HG03342 (cell line): ENCODE measurements around the gene RNF220.
A peak's percentile ranks its signal among the peaks of the same experiment; 100 is the strongest.

Experiments
- ATAC-seq: cut with Tn5 transposase; IDR thresholded peaks from one replicate; pipeline ENCODE4 v1.9.1; 2021; ENCODE audit warnings: mild to moderate bottlenecking, moderate library complexity; ENCODE audit not compliant: unreplicated experiment

RNF220 gene

DNA sequence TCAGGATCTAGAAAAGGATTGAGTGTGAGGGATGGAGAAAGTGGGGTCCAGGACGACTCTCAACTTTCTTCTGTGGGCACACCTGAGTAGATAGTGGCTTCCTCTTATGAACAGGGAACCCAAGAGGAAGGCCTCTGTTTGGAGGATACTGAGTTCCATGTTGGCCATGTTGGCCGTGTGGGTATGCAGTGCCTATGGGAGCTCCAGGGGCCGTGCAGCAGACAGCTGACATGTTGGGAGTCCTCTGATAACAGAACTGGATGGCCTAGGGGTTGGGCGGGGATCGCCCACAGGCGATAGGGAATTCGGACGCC is 226.2 kb downstream of the RNF220 start:
- peak; percentile 17 for ATAC-seq

DNA sequence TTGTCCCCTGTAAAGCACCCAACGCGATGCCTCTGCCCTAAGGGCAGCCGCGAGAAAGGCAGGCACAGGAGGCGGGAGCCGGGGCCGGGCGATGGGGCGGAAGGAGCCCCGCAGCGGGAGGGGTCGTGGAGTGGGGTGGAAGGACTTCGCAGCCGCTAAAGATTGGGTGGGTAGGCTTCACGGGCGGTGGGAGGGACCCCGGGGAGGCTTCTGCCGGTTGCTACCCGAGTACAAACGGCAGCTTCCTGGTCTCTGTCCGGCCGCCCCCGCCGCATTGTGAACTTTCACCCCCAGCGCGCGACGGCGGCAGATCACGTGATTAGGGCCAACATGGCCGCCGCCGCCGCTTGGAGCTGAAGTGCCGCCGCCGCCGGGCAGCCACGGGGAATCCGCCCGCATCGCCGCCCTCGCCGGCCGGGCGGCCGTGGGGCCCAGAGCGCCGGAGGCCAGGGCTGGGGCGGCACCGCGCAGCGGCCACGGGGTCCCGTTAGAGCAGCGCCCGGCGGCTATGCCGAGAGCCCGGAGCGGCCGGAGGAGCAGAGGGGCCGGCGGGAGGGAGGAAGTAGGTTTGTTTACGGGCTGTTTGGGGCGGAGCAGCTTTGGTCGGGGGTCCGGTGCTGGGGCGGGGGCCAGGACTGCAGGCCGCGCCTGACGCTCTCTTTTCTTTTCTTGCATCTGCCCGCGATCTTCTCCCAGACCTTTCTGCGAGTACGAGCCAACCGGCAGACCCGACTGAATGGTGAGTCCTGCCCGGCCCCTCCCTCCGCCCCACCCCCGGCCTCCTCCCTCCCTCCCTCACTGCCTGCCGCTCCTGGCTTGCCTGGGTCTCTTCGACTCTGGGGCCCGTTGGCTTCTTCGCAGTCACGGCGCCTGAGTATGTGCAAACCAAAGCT is 226.8 kb downstream of the RNF220 start:
- ATAC-seq, result peak; percentile 69

DNA sequence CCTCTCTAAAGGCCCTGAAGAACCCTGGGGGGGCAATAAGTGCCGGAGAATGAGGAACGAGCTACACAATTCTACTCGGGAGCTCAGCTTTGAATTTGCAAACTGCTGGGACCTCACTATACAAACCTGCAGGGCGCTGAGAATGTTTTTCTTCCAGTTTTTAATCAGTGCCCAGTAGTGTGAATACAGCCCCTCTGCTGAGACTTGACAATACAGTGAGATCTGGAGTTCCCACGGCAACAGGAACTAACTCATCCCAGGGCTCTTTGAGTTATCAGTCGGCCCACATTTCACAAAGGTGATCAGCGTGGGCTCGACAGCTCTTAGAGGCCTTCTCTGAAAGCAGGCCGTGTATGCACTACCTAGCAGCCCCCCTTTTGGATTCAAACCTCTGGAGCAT is 227.5 kb downstream of the RNF220 start:
- no peak for ATAC-seq

DNA sequence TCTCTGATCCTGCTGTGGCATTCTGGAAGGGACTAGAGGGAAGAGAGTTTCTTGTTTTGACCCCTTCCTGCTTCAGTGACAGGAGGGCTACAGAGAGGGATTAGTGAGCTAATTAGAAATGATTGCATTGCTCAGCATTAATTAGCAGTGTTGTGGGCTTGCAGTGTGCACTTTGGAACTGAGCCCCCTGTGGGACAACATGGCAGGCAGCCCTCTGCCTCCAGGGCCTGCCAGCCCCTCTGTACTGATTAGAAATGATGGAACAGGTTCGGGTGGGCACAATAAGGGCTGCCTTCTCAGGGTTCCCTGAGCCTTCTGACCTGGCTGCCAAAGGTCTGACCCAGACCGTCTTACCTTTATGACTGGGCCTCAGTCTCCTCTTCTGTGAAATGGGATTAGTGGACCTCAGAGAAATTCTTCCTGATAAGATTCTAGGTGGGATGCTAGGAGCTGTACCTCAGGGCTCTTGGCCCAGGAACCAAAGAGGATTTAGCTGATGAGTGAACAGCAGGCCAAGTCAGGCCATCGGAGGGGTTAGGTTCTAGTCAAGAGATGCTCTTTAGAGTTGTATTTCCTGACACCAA is 229.6 kb downstream of the RNF220 start:
- no peak for ATAC-seq

DNA sequence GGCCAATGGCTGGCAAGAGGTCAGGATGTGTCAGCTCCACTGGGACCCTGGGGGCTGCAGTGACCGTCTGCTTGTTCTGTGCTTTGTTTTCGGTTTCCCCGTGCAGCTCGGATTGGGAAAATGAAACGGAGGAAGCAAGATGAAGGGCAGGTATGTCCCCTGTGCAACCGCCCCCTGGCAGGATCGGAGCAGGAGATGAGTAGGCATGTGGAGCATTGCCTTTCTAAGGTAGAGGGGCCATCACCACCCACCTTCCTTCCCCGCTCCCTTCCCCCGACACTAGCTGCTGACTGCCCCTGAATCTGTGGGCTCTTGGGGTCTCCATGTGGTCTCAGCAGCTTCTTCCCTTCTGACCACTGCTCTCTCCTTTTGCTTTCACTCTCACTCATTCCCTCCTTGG is 230.4 kb downstream of the RNF220 start:
- ATAC-seq, result no peak

DNA sequence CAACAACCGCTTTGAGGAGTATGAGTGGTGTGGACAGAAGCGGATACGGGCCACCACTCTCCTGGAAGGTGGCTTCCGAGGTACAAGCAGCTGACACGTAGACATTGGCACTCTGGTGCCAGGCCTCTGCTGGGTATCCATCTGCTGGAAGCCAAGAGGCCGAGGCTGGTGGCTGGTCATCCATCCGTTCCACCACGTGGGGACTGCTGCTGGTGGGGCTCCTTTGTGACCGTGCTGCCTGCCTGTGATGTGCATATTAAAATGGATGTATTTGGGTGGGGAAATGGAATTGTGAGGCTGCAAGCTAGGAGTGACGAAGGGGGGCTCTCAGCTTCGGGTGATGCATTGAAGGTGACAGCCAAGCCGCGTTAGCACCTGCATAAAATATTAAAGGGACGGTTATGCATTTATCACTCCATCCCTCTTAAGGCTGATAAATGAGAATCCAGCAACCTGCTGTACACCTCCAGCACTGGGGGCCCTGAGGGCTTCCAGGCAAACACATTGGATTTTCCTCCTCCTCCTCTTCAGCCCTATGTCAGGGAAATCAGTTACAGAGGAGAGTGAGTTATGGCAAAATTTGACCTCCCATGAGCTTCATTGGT is 231.1 kb downstream of the RNF220 start:
- ATAC-seq, result no peak

DNA sequence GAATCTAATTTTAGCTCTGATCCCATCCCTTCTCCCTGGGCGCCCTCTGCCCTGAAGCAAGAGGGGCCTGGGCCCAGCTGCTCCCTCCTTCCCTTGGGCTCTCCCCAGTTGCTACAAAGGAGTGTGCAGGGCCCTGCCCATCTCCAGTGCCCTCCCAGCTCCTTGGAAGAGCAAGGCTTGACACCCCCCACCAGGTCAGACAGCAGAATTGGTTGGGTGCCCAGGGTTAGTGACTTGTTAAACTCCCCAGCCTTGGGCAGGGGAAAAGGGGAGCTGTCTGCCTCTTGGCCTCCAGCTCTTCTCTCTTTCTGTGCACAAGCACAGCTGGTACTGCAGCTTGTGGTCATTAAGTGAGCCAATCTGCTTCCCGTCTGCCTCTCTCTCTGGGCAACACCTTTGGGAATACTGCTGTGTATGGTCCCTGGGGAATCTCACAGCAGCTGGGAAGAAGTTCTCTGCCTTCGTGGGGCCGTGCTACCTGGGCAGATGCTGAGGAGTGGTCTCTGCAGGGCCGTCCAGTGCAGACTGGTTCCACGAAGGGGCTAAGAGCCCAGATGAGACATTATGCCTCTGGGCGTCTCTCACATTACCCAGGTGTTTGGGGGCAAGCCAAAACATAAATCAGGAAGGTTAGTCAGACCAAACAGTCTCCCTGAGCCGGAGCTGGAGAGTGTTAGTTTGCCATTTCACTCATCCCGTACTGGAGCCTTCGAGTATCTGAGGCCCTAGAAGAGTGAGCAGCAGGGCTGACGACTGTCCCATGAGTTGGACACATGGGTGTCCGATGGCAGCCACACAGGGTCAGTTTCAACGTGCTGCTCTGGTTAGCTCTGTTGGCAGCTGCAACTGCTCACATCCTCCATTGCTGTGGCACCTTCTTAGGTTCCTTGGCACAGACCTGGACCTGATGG is 231.9 kb downstream of the RNF220 start:
- ATAC-seq, result no peak

DNA sequence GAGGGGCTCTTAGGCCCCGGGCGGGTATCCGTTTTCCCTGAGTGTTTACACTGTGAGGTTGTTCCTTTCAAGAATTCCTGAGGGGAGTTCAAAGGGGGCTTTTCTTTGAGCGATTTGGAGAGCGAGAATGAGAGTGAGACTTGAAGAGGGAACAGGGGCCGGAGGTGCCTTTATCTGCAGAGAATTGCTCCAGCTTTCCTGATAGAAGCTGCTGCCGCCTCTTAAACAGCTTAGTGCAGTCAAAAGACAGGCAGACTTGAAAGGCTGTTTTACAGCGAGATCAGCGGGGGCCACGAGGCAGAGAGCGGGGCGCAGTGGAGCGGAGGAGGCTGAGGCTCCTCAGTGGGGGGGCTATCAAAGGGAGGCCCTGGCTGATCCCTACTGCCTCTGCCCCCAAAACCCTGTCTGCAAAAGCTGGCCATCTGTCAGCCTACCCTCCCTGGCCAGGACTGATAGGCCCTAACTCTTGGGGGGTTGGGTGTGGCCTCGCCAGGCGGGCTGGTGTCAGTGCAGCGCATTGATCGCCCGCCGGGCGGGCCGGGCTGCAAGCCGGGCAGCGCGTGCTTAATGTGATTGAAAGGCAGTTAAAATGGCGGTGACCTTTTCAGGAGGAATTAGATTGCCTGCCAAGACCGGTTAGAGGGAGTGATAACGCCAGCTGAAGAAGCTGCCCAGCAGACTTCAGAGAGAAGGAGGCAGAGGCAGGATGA is 232.8 kb downstream of the RNF220 start:
- ATAC-seq, result no peak

DNA sequence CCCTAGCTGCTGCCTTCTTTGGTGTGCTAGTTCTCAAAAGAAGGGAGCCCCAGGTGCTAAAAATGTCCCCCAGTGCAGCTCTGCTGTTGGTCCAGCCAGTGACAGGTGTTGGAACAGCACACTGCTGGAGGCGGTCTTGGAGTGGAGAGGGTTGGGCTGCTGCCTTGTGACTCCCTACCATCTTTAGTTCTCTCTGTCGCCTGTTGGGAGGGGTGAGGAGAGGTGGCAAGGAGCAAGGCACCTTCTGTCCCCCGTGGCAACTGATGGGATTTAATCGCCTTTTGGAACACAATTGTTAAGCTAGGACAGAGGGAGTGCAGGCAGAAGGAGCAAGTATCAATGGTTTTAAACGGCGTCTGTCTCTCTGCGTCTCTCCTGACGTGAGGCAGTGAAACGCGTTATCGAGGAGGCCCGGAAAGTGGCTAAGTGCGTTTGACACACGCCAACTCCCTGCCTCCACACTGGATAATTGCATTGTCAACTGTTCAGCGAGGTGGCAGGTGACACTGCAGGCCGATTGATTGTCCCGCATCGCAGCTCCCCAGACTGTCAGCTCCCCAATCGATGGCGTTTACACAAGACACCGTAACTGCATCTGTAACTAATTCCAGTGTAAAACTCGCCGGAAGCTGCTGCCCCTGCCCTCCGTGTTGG is 235.3 kb downstream of the RNF220 start:
- no peak for ATAC-seq

DNA sequence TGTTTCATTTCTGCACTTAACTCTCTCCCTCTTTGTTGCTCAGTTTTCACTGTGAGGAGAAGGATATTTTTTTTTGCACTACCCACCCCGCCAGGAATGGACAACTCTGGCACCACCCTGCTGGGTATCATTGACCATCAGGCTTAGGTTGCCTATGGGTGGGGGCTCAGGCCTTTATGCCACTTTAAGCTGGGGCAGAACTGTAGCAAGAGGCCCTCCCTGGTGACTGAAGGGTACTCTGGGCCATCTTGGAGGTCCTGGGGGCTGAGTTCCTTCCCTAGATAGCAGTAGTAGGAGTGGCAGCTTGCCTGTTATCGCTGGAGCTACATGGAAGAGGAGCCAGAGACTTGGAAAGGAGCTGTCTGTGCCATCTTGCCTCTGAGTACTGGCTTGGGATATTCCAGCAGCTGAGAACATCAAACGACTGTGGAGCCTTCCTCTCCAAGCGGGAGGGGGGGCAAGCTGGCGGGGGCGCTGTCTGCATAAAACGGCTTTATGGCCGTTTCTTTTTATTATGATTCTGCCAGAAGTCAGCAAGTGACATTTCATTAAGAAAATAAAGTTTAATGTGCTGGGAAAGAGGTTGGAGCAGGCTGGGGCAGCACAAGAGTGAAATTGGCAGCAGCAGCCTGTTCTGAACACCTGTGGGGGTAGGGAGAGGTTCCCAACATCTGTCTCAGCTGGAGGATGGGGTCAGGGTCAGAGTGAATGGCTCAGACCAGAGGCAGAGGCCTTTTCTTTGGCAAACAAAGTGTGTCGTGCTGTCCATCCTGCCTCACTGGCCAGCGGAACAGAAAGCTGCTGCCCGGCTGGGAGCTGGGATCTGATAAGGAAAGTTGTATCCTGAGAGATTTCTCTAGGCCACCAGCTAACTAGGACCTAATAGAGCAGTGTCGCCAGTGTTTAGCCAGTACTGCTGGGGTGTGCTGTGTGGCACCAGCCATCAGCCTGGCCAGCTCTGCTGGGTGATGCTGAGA is 236.4 kb downstream of the RNF220 start:
- no peak for ATAC-seq

DNA sequence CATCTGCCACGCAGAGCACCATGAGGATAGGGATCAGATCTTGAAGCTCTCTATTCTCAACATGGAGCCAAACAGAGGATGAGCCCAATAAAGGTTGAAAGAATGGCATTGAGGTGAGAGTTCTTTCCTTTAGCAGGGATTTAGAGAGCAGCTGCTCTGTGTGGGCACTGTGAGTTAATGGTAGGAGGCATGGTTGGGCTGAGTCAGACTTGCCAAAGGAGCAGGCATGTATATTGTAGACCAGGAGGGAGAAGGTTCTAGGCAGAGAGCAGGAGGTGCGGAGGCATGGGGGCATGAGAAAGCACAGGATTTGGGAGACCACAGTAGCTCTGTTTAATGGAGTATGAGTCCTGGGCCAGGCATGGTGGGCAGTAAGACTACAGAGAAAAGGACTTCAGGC is 237.2 kb downstream of the RNF220 start:
- ATAC-seq, result no peak

DNA sequence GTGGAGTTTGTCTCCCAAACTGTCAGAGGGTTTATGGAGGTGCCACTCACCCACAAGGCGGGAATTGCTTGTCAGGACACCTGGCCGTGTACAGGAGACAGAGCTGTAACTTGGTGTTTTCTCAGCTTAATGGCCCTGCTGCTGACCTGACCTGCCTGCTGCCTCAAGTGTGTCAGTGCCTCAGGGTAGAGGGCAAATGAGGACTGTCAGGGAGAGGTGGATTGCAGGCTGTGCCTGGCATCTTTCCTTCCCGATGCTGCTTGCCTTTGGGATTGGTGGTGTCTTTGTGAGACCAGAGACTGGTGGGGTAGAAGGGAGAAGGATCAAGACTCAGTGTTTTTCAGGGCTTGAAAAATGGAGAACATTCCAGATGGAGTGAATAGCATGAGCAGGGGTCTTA is 237.9 kb downstream of the RNF220 start:
- ATAC-seq, result no peak

DNA sequence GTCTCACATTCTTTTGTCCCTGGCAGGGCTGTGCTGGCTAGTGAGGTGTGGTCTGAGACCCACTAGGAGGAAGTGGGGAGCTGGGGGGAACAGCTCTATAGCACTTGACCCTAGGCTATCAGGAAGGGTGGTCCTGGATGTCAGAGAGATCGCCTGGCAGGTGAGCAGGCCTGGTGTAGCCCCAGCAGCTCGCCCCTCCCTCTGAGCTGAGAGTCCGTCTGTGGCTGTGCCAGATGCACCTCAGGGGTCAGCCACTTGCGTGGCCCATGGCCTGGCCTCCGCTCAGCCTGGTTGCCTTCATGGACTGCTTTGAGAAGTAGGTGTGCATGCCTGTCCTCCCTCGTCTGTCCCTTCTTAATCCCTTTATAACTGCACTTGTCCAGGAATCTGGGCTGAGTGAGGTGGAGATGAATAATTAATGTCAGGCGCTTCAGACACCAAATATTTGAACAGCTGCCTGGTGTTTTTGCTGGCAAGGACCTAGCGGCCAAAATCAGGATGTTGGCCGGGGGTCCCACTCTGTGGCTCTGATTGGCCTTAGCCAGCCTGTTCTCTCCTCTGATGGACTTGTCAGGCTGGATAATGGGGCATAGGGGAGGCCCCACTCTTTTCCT is 238.8 kb downstream of the RNF220 start:
- no peak for ATAC-seq

DNA sequence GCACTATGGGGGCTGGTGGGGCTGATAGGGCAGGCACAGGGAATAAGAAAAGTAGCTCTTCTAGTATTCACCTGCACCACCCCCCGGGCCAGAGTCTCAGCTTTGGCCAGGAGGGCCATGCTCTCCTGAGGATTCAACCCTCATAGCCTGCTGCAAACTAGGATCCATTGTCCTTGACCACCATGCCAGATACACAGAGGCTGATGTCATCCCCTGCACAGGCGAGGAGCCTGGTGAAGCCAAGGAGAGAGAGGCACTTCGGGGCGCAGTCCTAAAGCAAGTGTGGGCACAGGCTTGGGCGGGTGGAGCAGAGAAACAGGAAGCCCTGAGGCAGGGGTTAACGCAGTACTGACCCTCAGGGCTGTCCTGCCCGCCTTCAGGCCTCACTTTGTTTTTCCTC is 239.8 kb downstream of the RNF220 start:
- no peak for ATAC-seq

DNA sequence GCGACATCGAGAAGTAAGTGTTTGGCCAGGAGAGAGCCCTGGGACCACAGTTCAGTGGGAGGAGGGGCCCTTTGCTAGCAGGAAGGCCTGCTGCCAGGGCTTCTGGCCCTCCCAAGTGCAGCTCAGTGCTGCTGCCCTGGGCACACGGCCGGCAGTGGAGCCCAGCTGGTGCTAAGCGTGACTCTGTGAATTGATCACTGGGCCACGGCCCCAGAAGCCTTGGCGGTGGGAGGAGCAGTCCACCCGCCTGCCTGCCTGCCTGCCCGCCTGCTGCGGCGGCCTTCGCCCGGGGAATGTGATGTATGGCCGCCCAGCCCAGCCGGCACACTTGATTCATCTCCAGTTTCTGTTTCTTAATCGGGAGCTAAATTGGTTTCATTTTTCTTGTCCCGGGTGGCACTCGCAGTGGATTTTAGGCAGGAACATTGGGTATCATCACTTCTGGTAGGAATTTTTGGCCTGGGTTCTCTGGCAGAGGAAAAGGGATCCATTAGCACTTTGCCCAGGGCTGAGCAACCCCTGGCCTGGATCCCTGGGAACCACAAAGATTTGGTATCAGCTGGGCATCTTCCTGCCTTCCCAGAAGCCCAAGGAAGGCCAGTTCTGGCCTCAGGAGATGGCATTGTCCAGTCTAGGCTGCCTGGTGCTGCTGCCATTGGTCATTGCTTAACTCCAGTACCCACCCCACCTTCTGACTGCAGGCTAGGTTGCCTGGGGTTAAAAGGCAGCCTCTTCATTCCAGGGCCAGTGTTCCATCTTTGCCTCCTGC is 240.6 kb downstream of the RNF220 start:
- ATAC-seq, result no peak

DNA sequence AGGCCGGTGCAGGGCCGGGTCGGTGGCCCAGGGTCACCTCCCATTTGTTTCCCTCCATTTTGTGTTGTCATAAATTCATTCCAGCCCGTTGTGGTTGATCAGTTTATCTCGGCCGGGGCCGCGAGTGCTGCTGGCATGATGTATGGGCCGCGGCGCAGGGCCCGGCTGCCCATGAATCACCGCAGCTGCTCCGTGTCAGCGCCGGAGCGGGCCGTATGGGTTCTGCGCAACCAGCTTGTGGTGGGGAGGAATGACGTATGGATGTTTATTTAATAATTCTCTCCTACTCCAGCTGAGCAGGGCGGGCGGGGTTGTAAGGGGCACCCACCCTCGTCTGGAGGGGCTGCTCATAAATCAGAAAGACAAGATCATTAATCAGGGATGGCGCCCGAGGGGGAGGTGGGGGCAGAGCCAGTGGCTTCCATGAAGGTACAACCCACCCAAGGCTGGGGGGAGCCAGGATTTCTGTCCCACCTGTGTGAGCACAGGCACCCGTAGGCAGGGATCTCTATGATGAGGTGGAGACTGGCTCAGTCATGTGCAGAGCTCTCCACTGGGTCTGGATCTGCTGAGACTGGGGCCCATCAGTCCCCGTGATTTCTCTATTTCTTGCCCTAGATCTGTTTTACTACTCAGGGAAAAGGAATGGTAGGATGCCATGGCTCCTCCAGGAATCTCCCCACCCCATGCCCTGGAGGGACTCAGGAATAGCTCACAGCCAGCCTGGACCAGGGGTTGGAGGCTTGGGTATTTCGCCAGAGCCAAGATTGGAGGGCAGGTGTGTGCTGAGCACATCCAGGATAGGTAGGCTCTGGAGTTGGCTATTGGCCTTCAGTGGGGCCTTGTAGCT is 241.4 kb downstream of the RNF220 start:
- ATAC-seq, result no peak

DNA sequence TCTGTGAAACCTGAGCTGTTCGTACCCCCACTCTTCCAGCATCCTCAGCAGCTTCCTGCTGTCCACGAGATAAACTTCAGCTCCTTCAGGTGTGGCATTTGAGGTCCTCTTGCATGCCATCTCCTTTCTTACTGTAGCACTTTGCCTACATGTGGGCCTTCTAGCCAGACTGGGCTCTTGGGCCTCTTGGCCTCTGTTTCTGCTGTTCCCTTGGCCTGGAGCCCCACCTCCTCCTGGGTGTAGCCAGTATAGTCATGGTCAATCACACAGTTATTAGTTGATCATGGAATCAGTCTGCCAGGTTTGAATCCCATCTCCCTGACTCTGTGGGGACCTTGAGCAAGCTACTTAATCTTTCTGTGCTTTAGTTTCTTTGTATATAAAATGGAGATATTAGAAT is 242.8 kb downstream of the RNF220 start:
- no peak for ATAC-seq
